HCT116 (cell line): ENCODE measurements around the gene AMD1. TPM values are rescaled to one million over a fixed set of nuclear protein-coding genes. Genes with fewer than 3 reads are reported as not detected.

Source experiments
- ATAC-seq: fragments of 200-7000 bp; cut with Tn5 transposase; 2 replicates; pipeline ENCODE4 v1.9.1; 2020; ENCODE audit warnings: mild to moderate bottlenecking, moderate library complexity
- BruUV-seq: library from RNA; stranded (reverse); fragments of 400-500 nt; replicated peaks from 2 replicates; lab custom pipeline; 2021; lab: Mats Ljungman, UMichigan
- CTCF ChIA-PET: fragments of 300-600 bp; sonication (Branson Sonifier 250); formaldehyde crosslinking; loops from one replicate; lab custom pipeline; 2021; ENCODE audit warnings: antibody characterized with exemption; lab: Charles Lee
- POLR2A ChIA-PET: fragments of 300-600, 350-600 bp; sonication (Branson Sonifier 250); formaldehyde crosslinking; loops from one replicate; lab custom pipeline; 2021; ENCODE audit warnings: antibody characterized with exemption; lab: Charles Lee
- RAD21 ChIA-PET, 2 experiments: fragments of 300-600 bp; sonication (Branson Sonifier 250); formaldehyde crosslinking; loops; one replicate each; lab custom pipeline; 2023; ENCODE audit warnings: low total read pairs in 2 of 2; ENCODE audit not compliant: uncharacterized antibody in 2 of 2, unreplicated experiment in 2 of 2, low non-redundant PET in 1 of 2; lab: Charles Lee
- DNase-seq: peaks from one replicate; pipeline ENCODE4 v3.0.0-alpha.2; 2010; ENCODE audit warnings: low read depth, low spot score
- H2AFZ ChIP-seq: fragments of 200-600 bp; shearing (Covaris generic), sonication (generic); 2 replicates; pipeline ENCODE4 v1.6.1; 2017; ENCODE audit warnings: low read depth, mixed run types, mixed read lengths, antibody characterized with exemption, low read length; ENCODE audit not compliant: poor library complexity, severe bottlenecking
- H3K27ac ChIP-seq: 2 replicates; pipeline ENCODE4 v1.5.1; 2012; ENCODE audit warnings: low read depth, low read length
- H3K27me3 ChIP-seq: fragments of 200-600 bp; sonication (generic); 2 replicates; pipeline ENCODE4 v1.6.1; 2016; ENCODE audit warnings: mixed run types, low read length, mixed read lengths; ENCODE audit not compliant: insufficient read depth
- H3K36me3 ChIP-seq, 2 experiments: fragments of 200-500 bp in 1 of 2; fragments of 200-600 bp in 1 of 2; sonication (Bioruptor generic) in 1 of 2; sonication (generic) in 1 of 2; 2 replicates each; pipeline versions ENCODE4 v1.5.1 to v1.6.1; 2014 to 2016; ENCODE audit warnings: low read length in 2 of 2, inconsistent platforms in 1 of 2, mixed read lengths in 1 of 2, mixed run types in 1 of 2; ENCODE audit not compliant: insufficient read depth in 2 of 2, control insufficient read depth in 1 of 2
- H3K4me1 ChIP-seq, 2 experiments: fragments of 200-600 bp in 1 of 2; sonication (generic) in 1 of 2; 2 replicates each; pipeline versions ENCODE4 v1.5.1 to v1.6.1; 2012 to 2017; ENCODE audit warnings: low read length in 2 of 2, inconsistent platforms in 1 of 2, mild to moderate bottlenecking in 1 of 2, mixed read lengths in 1 of 2, mixed run types in 1 of 2, moderate library complexity in 1 of 2; ENCODE audit not compliant: insufficient read depth in 2 of 2, control insufficient read depth in 1 of 2
- H3K4me2 ChIP-seq: fragments of 200-600 bp; sonication (generic); 2 replicates; pipeline ENCODE4 v1.6.1; 2017; ENCODE audit warnings: mixed run types, low read length, mixed read lengths
- H3K4me3 ChIP-seq, 2 experiments: fragments of 200-600 bp in 1 of 2; sonication (generic) in 1 of 2; replicated peaks in 1 of 2; 2 replicates each; pipeline ENCODE4 v1.5.1; 2011 to 2016; ENCODE audit warnings: low read length in 2 of 2, control low read depth in 1 of 2, low read depth in 1 of 2, mild to moderate bottlenecking in 1 of 2, mixed read lengths in 1 of 2, mixed run types in 1 of 2
- H3K79me2 ChIP-seq: fragments of 200-600 bp; sonication (generic); 2 replicates; pipeline ENCODE4 v1.6.1; 2017; ENCODE audit warnings: mild to moderate bottlenecking, mixed run types, low read length, moderate library complexity, mixed read lengths; ENCODE audit not compliant: insufficient read depth
- H3K9ac ChIP-seq: fragments of 200-600 bp; sonication (generic); 2 replicates; pipeline ENCODE4 v1.6.1; 2016; ENCODE audit warnings: low read length, mixed read lengths
- H3K9me2 ChIP-seq: fragments of 200-600 bp; sonication (generic), shearing (Covaris generic); 2 replicates; pipeline ENCODE4 v1.6.1; 2017; ENCODE audit warnings: mixed run types, mild to moderate bottlenecking, moderate library complexity; ENCODE audit not compliant: insufficient read depth
- H3K9me3 ChIP-seq, 2 experiments: fragments of 200-500 bp in 1 of 2; fragments of 200-600 bp in 1 of 2; sonication (Bioruptor generic) in 1 of 2; sonication (generic) in 1 of 2; 2 replicates each; pipeline ENCODE4 v1.6.1; 2014 to 2017; ENCODE audit warnings: low read length in 2 of 2, mixed read lengths in 2 of 2, inconsistent platforms in 1 of 2, low read depth in 1 of 2, mild to moderate bottlenecking in 1 of 2, mixed run types in 1 of 2, moderate library complexity in 1 of 2; ENCODE audit not compliant: control insufficient read depth in 1 of 2, insufficient read depth in 1 of 2
- H4K20me1 ChIP-seq: fragments of 200-600 bp; sonication (generic), shearing (Covaris generic); 2 replicates; pipeline ENCODE4 v1.6.1; 2017; ENCODE audit warnings: mixed run types, mild to moderate bottlenecking, moderate library complexity; ENCODE audit not compliant: insufficient read depth
- CBX3 ChIP-seq: IDR thresholded peaks from 2 replicates; pipeline ENCODE4 v1.6.1; 2012; ENCODE audit warnings: low read depth
- CEBPB ChIP-seq: IDR thresholded peaks from 2 replicates; pipeline ENCODE4 v1.6.1; 2012; ENCODE audit warnings: low read depth
- EGR1 ChIP-seq: IDR thresholded peaks from 2 replicates; pipeline ENCODE4 v1.6.1; 2012; ENCODE audit warnings: low read depth
- ELF1 ChIP-seq: IDR thresholded peaks from 2 replicates; pipeline ENCODE4 v1.6.1; 2012; ENCODE audit warnings: low read depth, borderline replicate concordance
- EZH2 ChIP-seq: fragments of 200-600 bp; sonication (generic); IDR thresholded peaks from 2 replicates; pipeline ENCODE4 v1.6.1; 2017; ENCODE audit warnings: antibody characterized with exemption, mixed run types
- EZH2phosphoT487 ChIP-seq: fragments of 200-600 bp; IDR thresholded peaks from 2 replicates; pipeline ENCODE4 v1.6.1; 2018; ENCODE audit warnings: antibody characterized with exemption, borderline replicate concordance
- FOSL1 ChIP-seq: IDR thresholded peaks from 2 replicates; pipeline ENCODE4 v1.6.1; 2012; ENCODE audit warnings: low read depth
- JUND ChIP-seq: IDR thresholded peaks from 2 replicates; pipeline ENCODE4 v1.6.1; 2012
- MAX ChIP-seq: IDR thresholded peaks from 2 replicates; pipeline ENCODE4 v1.6.1; 2012
- POLR2AphosphoS5 ChIP-seq: IDR thresholded peaks from 2 replicates; pipeline ENCODE4 v1.6.1; 2011; ENCODE audit warnings: mild to moderate bottlenecking, low read depth, low read length, moderate library complexity
- RAD21 ChIP-seq: IDR thresholded peaks from 2 replicates; pipeline ENCODE4 v1.6.1; 2012; ENCODE audit warnings: low read depth, mild to moderate bottlenecking
- SIN3A ChIP-seq: IDR thresholded peaks from 2 replicates; pipeline ENCODE4 v1.6.1; 2012; ENCODE audit warnings: low read depth
- SP1 ChIP-seq: IDR thresholded peaks from 2 replicates; pipeline ENCODE4 v1.6.1; 2012; ENCODE audit warnings: low read depth
- SRF ChIP-seq: IDR thresholded peaks from 2 replicates; pipeline ENCODE4 v1.6.1; 2012; ENCODE audit warnings: low read depth
- TCF7L2 ChIP-seq: IDR thresholded peaks from 2 replicates; pipeline ENCODE4 v1.7.0; 2011; ENCODE audit warnings: borderline replicate concordance, inconsistent platforms; ENCODE audit not compliant: insufficient read depth, insufficient read length; ENCODE audit errors: extremely low read depth
- YY1 ChIP-seq: IDR thresholded peaks from 2 replicates; pipeline ENCODE4 v1.6.1; 2011; ENCODE audit warnings: low read length, low read depth, moderate library complexity, mild to moderate bottlenecking; ENCODE audit not compliant: insufficient replicate concordance; ENCODE audit errors: extremely low read depth
- ZFX ChIP-seq: fragments of 450-650 bp; IDR thresholded peaks from 2 replicates; pipeline ENCODE4 v1.6.1; 2017
- ZNF274 ChIP-seq: fragments of 200-500 bp; sonication (Bioruptor generic); IDR thresholded peaks from 2 replicates; pipeline ENCODE4 v1.6.1; 2014; ENCODE audit warnings: mild to moderate bottlenecking, low read depth, low read length, inconsistent platforms
- intact Hi-C: fragments of 100-400 bp; cut with micrococcal nuclease; formaldehyde crosslinking; loops from 2 replicates; pipeline ENCODE4 v1.10.0; 2022
- total RNA-seq: library from RNA; stranded (reverse); gene quantifications from one replicate; pipeline ENCODE4 v1.2.1, GENCODE V29; 2021; ENCODE audit not compliant: unreplicated experiment
- TF ChIP-seq, protein P1 (sequence below): IDR thresholded peaks from 2 replicates; pipeline ENCODE4 v1.6.1; 2012
- TF ChIP-seq, protein P2 (sequence below), 3 experiments: fragments of 200-600 bp in 1 of 3; sonication (generic) in 1 of 3; IDR thresholded peaks in 2 of 3; conservative IDR thresholded peaks in 1 of 3; 2 replicates each; pipeline ENCODE4 v1.5.1; 2012 to 2017; ENCODE audit warnings: low read depth in 2 of 3, low read length in 2 of 3, antibody characterized with exemption in 1 of 3, borderline replicate concordance in 1 of 3, control low read depth in 1 of 3, mild to moderate bottlenecking in 1 of 3, mixed read lengths in 1 of 3, mixed run types in 1 of 3, moderate library complexity in 1 of 3; ENCODE audit not compliant: insufficient read depth in 1 of 3

Gene AMD1
- total RNA-seq, 1 experiment from 2014 or later = 71.4 TPM

- Histone ChIP-seq H3K4me1 (peaks cover 0 to 4% of the 10 kb centered on the region in 2 experiments; a peak in 1 of 4 replicates), H3K27me3 (no peaks in the 10 kb centered on the region), H3K4me2 (no peak overlapping the region), H3K36me3 (no peaks in the 10 kb centered on the region), H3K4me3 (no peak overlapping the region), H3K9ac (no peak overlapping the region), H3K27ac (no peak overlapping the region), H3K9me3 (no peaks in the 10 kb centered on the region), H2AFZ (no peak overlapping the region), H3K9me2 (no peaks in the 10 kb centered on the region), H3K79me2 (no peaks in the 10 kb centered on the region), H4K20me1 (no peaks in the 10 kb centered on the region)
- ChIA-PET RAD21 (no interaction called here), CTCF (no interaction called here), POLR2A (no interaction called here)
- no TSS peak for BruUV-seq
- no peak for DNase-seq
- TF ChIP-seq TCF7L2 (no peak), RAD21 (no peak), ELF1 (no peak), CBX3 (no peak), ZFX (no peak), FOSL1 (no peak), YY1 (no peak), JUND (no peak), ZNF274 (no peak), MAX (no peak), SRF (no peak), SIN3A (no peak), SP1 (no peak), EZH2 (no peak), EZH2phosphoT487 (no peak), EGR1 (no peak), CEBPB (no peak), POLR2AphosphoS5 (no peak)
- TF ChIP-seq, protein P1, sequence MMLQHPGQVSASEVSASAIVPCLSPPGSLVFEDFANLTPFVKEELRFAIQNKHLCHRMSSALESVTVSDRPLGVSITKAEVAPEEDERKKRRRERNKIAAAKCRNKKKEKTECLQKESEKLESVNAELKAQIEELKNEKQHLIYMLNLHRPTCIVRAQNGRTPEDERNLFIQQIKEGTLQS = no peak
- TF ChIP-seq, protein P2, sequence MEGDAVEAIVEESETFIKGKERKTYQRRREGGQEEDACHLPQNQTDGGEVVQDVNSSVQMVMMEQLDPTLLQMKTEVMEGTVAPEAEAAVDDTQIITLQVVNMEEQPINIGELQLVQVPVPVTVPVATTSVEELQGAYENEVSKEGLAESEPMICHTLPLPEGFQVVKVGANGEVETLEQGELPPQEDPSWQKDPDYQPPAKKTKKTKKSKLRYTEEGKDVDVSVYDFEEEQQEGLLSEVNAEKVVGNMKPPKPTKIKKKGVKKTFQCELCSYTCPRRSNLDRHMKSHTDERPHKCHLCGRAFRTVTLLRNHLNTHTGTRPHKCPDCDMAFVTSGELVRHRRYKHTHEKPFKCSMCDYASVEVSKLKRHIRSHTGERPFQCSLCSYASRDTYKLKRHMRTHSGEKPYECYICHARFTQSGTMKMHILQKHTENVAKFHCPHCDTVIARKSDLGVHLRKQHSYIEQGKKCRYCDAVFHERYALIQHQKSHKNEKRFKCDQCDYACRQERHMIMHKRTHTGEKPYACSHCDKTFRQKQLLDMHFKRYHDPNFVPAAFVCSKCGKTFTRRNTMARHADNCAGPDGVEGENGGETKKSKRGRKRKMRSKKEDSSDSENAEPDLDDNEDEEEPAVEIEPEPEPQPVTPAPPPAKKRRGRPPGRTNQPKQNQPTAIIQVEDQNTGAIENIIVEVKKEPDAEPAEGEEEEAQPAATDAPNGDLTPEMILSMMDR (IDR thresholded peaks at IDR 0.05 in 2 of 3, conservative IDR thresholded peaks at IDR 0.05 in 1 of 3; ENCODE audit: borderline replicate concordance in 1 of 3, insufficient read depth in 1 of 3, low read depth in 2 of 3, low read length in 2 of 3) = no peak
- intact Hi-C loops = no loop called here
- no peak for ATAC-seq
Observed at GRCh38 chr6:110934381-110934898, 59.9 kb downstream of the AMD1 start.
